Endometrial microvascular endothelial cells (primary cell): ENCODE data around the gene IRAK2. TPM values are rescaled to one million over a fixed set of nuclear protein-coding genes. Genes with fewer than 3 reads are reported as not detected.

Experiments used
- in situ Hi-C: cut with HindIII; loops from 2 replicates; pipeline ENCODE4 v1.10.0; 2017; ENCODE audit warnings: low sequenced_read_pairs, low pct_unique_long_range_greater_than_20kb; ENCODE audit errors: inconsistent ontology term
- total RNA-seq: library from RNA; depleted of rRNA; stranded (reverse); fragments of >200 nt; gene quantifications from one replicate; pipeline ENCODE4 v1.2.3, GENCODE V29; 2015; ENCODE audit errors: inconsistent ontology term

Gene IRAK2
- total RNA-seq, 1 donor from 2014 or later = 25.6 TPM

GRCh38 chr3:10185804-10186762 is 21.4 kb downstream of the IRAK2 start:
- in situ Hi-C loops = no loop called here

- in situ Hi-C loops = no loop called here
Observed at GRCh38 chr3:10187290-10187876, 22.7 kb downstream of the IRAK2 start.

GRCh38 chr3:10187944-10188343 is 23.2 kb downstream of the IRAK2 start:
- in situ Hi-C loops = no loop called here

GRCh38 chr3:10188804-10189556 is 24.3 kb downstream of the IRAK2 start:
- in situ Hi-C loops = no loop called here

- in situ Hi-C loops = no loop called here
Observed at GRCh38 chr3:10189557-10190354, 25.0 kb downstream of the IRAK2 start.

- in situ Hi-C loops = no loop called here
Observed at GRCh38 chr3:10192953-10193691, 28.4 kb downstream of the IRAK2 start.

- in situ Hi-C loops = no loop called here
Observed at GRCh38 chr3:10193692-10194327, 29.1 kb downstream of the IRAK2 start.

- in situ Hi-C loops = no loop called here
Observed at GRCh38 chr3:10194328-10195071, 29.8 kb downstream of the IRAK2 start.

- in situ Hi-C loops = no loop called here
Observed at GRCh38 chr3:10195366-10196089, 30.8 kb downstream of the IRAK2 start.

- in situ Hi-C loops = no loop called here
Observed at GRCh38 chr3:10196389-10197052, 31.8 kb downstream of the IRAK2 start.

- in situ Hi-C loops = no loop called here
Observed at GRCh38 chr3:10198226-10198625, 33.5 kb downstream of the IRAK2 start.

- in situ Hi-C loops = no loop called here
Observed at GRCh38 chr3:10198761-10199649, 34.3 kb downstream of the IRAK2 start.

GRCh38 chr3:10204921-10205320 is 40.2 kb downstream of the IRAK2 start:
- in situ Hi-C loops = no loop called here

- in situ Hi-C loops = no loop called here
Observed at GRCh38 chr3:10205451-10206165, 40.9 kb downstream of the IRAK2 start.

- in situ Hi-C loops = no loop called here
Observed at GRCh38 chr3:10206166-10206511, 41.4 kb downstream of the IRAK2 start.
